WTC11 (cell line): Measurements from ENCODE around the gene VANGL2. TPM values are rescaled to one million over a fixed set of nuclear protein-coding genes. Genes with fewer than 3 reads are reported as not detected.
A peak's percentile ranks its signal among the peaks of the same experiment; 100 is the strongest.

Source experiments
- ATAC-seq: fragments of 200-7000 bp; cut with Tn5 transposase; 2 replicates; pipeline ENCODE4 v1.10.0; 2021; ENCODE audit warnings: mild to moderate bottlenecking, moderate library complexity
- CTCF ChIA-PET: fragments of 300-600 bp; sonication (Branson Sonifier 250); formaldehyde crosslinking; loops from one replicate; lab custom pipeline; 2021; ENCODE audit warnings: antibody characterized with exemption; lab: Charles Lee
- POLR2A ChIA-PET: fragments of 350-600 bp; sonication (Branson Sonifier 250); formaldehyde crosslinking; loops from one replicate; lab custom pipeline; 2021; ENCODE audit warnings: antibody characterized with exemption; lab: Charles Lee
- DNase-seq: peaks from one replicate; pipeline ENCODE4 v3.0.0; 2021; ENCODE audit warnings: low spot score
- H3K27ac Mint-ChIP-seq: 2 replicates; pipeline ENCODE4 v1.8.0; 2021; ENCODE audit warnings: mixed read lengths
- H3K27me3 Mint-ChIP-seq: 2 replicates; pipeline ENCODE4 v1.8.0; 2021; ENCODE audit warnings: low read depth, mild to moderate bottlenecking, moderate library complexity, mixed read lengths
- H3K36me3 Mint-ChIP-seq: 2 replicates; pipeline ENCODE4 v1.8.0; 2021; ENCODE audit warnings: mixed read lengths
- H3K4me1 Mint-ChIP-seq: 2 replicates; pipeline ENCODE4 v1.8.0; 2022; ENCODE audit warnings: mixed read lengths
- H3K4me3 Mint-ChIP-seq: 2 replicates; pipeline ENCODE4 v1.8.0; 2021; ENCODE audit warnings: mild to moderate bottlenecking, moderate library complexity, mixed read lengths
- H3K9me3 Mint-ChIP-seq: 2 replicates; pipeline ENCODE4 v1.8.0; 2021; ENCODE audit warnings: mixed read lengths
- ATF6 ChIP-seq: sonication (generic); formaldehyde crosslinking; IDR thresholded peaks from 2 replicates; pipeline ENCODE4 v1.8.1; 2023; ENCODE audit warnings: mild to moderate bottlenecking, missing genetic modification reagents
- CREB1 ChIP-seq: sonication (generic); formaldehyde crosslinking; IDR thresholded peaks from 2 replicates; pipeline ENCODE4 v1.8.0; 2023; ENCODE audit warnings: mild to moderate bottlenecking, missing genetic modification reagents
- ETV6 ChIP-seq: sonication (generic); formaldehyde crosslinking; IDR thresholded peaks from 2 replicates; pipeline ENCODE4 v1.8.1; 2022; ENCODE audit warnings: mild to moderate bottlenecking, missing genetic modification reagents
- FOXK1 ChIP-seq: sonication (generic); formaldehyde crosslinking; IDR thresholded peaks from 2 replicates; pipeline ENCODE4 v1.8.0; 2022; ENCODE audit warnings: mild to moderate bottlenecking, moderate library complexity, missing genetic modification reagents
- FOXP1 ChIP-seq: sonication (generic); formaldehyde crosslinking; IDR thresholded peaks from 2 replicates; pipeline ENCODE4 v1.8.0; 2022; ENCODE audit warnings: missing genetic modification reagents, mild to moderate bottlenecking, moderate library complexity, borderline replicate concordance
- HMGXB4 ChIP-seq: sonication (generic); formaldehyde crosslinking; IDR thresholded peaks from 2 replicates; pipeline ENCODE4 v1.8.1; 2023; ENCODE audit warnings: mild to moderate bottlenecking, moderate library complexity, missing genetic modification reagents
- IRF1 ChIP-seq: sonication (generic); formaldehyde crosslinking; IDR thresholded peaks from 2 replicates; pipeline ENCODE4 v1.8.0; 2023; ENCODE audit warnings: missing genetic modification reagents
- NR3C1 ChIP-seq: sonication (generic); formaldehyde crosslinking; conservative IDR thresholded peaks from 2 replicates; pipeline ENCODE4 v1.8.1; 2023; ENCODE audit warnings: low read depth, mild to moderate bottlenecking, missing genetic modification reagents
- RORB ChIP-seq: fragments of 250-450 bp; sonication (Bioruptor Pico); IDR thresholded peaks from 2 replicates; pipeline ENCODE4 v1.9.0; 2021; ENCODE audit warnings: mild to moderate bottlenecking
- SMAD3 ChIP-seq: sonication (generic); formaldehyde crosslinking; IDR thresholded peaks from 2 replicates; pipeline ENCODE4 v1.8.0; 2022; ENCODE audit warnings: missing genetic modification reagents, mild to moderate bottlenecking, borderline replicate concordance
- ZNF232 ChIP-seq: sonication (generic); formaldehyde crosslinking; IDR thresholded peaks from 2 replicates; pipeline ENCODE4 v1.8.0; 2022; ENCODE audit warnings: mild to moderate bottlenecking, missing genetic modification reagents
- ZNF263 ChIP-seq: sonication (generic); formaldehyde crosslinking; IDR thresholded peaks from 2 replicates; pipeline ENCODE4 v1.8.1; 2022; ENCODE audit warnings: low read depth, mild to moderate bottlenecking, moderate library complexity, missing genetic modification reagents
- ZNF281 ChIP-seq: sonication (generic); formaldehyde crosslinking; IDR thresholded peaks from 2 replicates; pipeline ENCODE4 v1.8.0; 2023; ENCODE audit warnings: mild to moderate bottlenecking, missing genetic modification reagents
- total RNA-seq: library from RNA; stranded (reverse); gene quantifications from 3 replicates; pipeline ENCODE4 v1.2.3, GENCODE V29; 2021
- TF ChIP-seq, protein P1 (sequence below): fragments of 250-450 bp; sonication (Bioruptor Pico); IDR thresholded peaks from 2 replicates; pipeline ENCODE4 v1.9.0; 2021; ENCODE audit warnings: moderate library complexity, mild to moderate bottlenecking, inconsistent platforms, borderline replicate concordance
- TF ChIP-seq, protein P2 (sequence below): fragments of 200-600 bp; IDR thresholded peaks from 2 replicates; pipeline ENCODE4 v1.8.0; 2022; ENCODE audit warnings: antibody characterized with exemption
- TF ChIP-seq, protein P3 (sequence below): sonication (generic); formaldehyde crosslinking; IDR thresholded peaks from 2 replicates; pipeline ENCODE4 v1.8.1; 2023; ENCODE audit warnings: mild to moderate bottlenecking, missing genetic modification reagents
- TF ChIP-seq, protein P4 (sequence below): sonication (generic); formaldehyde crosslinking; IDR thresholded peaks from 2 replicates; pipeline ENCODE4 v1.8.0; 2023; ENCODE audit warnings: missing genetic modification reagents, mild to moderate bottlenecking, borderline replicate concordance

The VANGL2 gene
- total RNA-seq, 1 experiment from 2014 or later, result 68.0 TPM

DNA sequence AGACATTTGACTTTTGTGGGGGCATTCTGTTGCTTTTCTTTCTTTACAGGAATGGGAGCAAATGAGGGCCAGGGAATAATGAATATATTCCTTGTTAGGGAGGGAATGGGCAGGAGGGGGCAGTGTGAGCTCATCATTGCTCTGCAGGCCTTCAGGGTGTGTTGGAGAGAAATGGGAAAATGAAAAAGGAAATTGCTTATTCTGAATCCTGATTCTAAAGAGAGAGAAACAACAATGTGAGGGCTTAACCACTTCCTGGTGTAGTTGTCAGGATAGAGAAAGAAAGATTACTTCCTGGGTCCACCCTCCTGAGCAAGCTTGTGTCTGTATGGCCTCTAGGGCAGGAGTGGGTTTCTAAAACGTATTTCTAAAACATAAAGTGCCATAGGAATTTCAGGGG, 28.3 kb downstream of the VANGL2 start:
- DNase-seq (peak; percentile 46), ATAC-seq (peak; percentile 75)
- no peak for TF ChIP-seq SMAD3 (CRISPR knock-in tag)
- TF ChIP-seq ETV6 (CRISPR knock-in tag), result no peak
- TF ChIP-seq HMGXB4 (CRISPR knock-in tag), result no peak
- TF ChIP-seq ZNF263 (CRISPR knock-in tag), result no peak
- TF ChIP-seq, protein P1, sequence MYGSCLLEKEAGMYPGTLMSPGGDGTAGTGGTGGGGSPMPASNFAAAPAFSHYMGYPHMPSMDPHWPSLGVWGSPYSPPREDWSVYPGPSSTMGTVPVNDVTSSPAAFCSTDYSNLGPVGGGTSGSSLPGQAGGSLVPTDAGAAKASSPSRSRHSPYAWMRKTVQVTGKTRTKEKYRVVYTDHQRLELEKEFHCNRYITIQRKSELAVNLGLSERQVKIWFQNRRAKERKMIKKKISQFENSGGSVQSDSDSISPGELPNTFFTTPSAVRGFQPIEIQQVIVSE (CRISPR knock-in tag), result no peak
- TF ChIP-seq, protein P2, sequence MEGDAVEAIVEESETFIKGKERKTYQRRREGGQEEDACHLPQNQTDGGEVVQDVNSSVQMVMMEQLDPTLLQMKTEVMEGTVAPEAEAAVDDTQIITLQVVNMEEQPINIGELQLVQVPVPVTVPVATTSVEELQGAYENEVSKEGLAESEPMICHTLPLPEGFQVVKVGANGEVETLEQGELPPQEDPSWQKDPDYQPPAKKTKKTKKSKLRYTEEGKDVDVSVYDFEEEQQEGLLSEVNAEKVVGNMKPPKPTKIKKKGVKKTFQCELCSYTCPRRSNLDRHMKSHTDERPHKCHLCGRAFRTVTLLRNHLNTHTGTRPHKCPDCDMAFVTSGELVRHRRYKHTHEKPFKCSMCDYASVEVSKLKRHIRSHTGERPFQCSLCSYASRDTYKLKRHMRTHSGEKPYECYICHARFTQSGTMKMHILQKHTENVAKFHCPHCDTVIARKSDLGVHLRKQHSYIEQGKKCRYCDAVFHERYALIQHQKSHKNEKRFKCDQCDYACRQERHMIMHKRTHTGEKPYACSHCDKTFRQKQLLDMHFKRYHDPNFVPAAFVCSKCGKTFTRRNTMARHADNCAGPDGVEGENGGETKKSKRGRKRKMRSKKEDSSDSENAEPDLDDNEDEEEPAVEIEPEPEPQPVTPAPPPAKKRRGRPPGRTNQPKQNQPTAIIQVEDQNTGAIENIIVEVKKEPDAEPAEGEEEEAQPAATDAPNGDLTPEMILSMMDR, result peak; percentile 51; the same call in 1 of the 2 replicates
- Mint-ChIP-seq H3K36me3 (peaks cover 24% of the 10 kb centered on the region), H3K4me1 (peaks cover 10% of the 10 kb centered on the region), H3K4me3 (no peak overlapping the region), H3K27me3 (no peaks in the 10 kb centered on the region), H3K9me3 (no peaks in the 10 kb centered on the region), H3K27ac (no peak overlapping the region)
- ChIA-PET POLR2A (no interaction called here), CTCF (interaction anchor here (0.5 to 1.9 kb wide), 14 partner anchors 13 to 253 kb away, joined by 3 to 11 read pairs (median 4); no protein-coding TSS in a partner anchor)

DNA sequence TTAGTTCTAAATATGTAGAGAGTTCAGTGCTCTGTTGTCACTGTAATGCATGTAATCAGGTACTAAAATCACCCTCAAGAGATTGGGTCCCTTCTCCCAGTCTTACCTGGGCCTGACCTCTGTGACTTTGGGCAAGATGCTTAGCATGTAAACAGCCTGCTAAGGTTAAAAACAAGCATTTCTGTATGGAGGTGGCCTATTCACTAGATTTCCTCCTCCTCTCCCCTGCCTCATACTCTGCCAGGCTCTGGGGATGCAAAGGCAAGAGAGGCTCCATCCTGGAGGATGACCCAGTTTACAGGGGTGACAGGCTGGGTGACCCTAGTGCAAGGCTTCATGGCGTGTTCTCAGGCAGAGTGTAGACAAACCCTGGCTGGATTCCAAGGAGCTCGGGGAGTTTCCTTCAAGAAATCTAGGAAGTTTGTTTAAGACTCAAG, 28.8 kb downstream of the VANGL2 start:
- no peak overlapping the region for H3K27ac Mint-ChIP-seq
- H3K9me3 Mint-ChIP-seq, result no peaks in the 10 kb centered on the region
- H3K27me3 Mint-ChIP-seq, result no peaks in the 10 kb centered on the region
- peaks cover 22% of the 10 kb centered on the region for H3K36me3 Mint-ChIP-seq
- DNase-seq, result no peak
- CTCF ChIA-PET, result interaction anchor here (0.5 to 1.9 kb wide), 11 partner anchors 13 to 561 kb away, joined by 3 to 11 read pairs (median 4); no protein-coding TSS in a partner anchor
- POLR2A ChIA-PET, result no interaction called here
- peaks cover 10% of the 10 kb centered on the region for H3K4me1 Mint-ChIP-seq
- no peak overlapping the region for H3K4me3 Mint-ChIP-seq
- ATAC-seq, result no peak
- TF ChIP-seq ATF6 (CRISPR knock-in tag), result no peak
- TF ChIP-seq, protein P3, sequence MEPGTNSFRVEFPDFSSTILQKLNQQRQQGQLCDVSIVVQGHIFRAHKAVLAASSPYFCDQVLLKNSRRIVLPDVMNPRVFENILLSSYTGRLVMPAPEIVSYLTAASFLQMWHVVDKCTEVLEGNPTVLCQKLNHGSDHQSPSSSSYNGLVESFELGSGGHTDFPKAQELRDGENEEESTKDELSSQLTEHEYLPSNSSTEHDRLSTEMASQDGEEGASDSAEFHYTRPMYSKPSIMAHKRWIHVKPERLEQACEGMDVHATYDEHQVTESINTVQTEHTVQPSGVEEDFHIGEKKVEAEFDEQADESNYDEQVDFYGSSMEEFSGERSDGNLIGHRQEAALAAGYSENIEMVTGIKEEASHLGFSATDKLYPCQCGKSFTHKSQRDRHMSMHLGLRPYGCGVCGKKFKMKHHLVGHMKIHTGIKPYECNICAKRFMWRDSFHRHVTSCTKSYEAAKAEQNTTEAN (CRISPR knock-in tag), result no peak
- TF ChIP-seq CREB1 (CRISPR knock-in tag), result no peak
- TF ChIP-seq ZNF281 (CRISPR knock-in tag), result no peak
- TF ChIP-seq, protein P4, sequence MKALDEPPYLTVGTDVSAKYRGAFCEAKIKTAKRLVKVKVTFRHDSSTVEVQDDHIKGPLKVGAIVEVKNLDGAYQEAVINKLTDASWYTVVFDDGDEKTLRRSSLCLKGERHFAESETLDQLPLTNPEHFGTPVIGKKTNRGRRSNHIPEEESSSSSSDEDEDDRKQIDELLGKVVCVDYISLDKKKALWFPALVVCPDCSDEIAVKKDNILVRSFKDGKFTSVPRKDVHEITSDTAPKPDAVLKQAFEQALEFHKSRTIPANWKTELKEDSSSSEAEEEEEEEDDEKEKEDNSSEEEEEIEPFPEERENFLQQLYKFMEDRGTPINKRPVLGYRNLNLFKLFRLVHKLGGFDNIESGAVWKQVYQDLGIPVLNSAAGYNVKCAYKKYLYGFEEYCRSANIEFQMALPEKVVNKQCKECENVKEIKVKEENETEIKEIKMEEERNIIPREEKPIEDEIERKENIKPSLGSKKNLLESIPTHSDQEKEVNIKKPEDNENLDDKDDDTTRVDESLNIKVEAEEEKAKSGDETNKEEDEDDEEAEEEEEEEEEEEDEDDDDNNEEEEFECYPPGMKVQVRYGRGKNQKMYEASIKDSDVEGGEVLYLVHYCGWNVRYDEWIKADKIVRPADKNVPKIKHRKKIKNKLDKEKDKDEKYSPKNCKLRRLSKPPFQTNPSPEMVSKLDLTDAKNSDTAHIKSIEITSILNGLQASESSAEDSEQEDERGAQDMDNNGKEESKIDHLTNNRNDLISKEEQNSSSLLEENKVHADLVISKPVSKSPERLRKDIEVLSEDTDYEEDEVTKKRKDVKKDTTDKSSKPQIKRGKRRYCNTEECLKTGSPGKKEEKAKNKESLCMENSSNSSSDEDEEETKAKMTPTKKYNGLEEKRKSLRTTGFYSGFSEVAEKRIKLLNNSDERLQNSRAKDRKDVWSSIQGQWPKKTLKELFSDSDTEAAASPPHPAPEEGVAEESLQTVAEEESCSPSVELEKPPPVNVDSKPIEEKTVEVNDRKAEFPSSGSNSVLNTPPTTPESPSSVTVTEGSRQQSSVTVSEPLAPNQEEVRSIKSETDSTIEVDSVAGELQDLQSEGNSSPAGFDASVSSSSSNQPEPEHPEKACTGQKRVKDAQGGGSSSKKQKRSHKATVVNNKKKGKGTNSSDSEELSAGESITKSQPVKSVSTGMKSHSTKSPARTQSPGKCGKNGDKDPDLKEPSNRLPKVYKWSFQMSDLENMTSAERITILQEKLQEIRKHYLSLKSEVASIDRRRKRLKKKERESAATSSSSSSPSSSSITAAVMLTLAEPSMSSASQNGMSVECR (CRISPR knock-in tag), result no peak
- no peak for TF ChIP-seq NR3C1 (CRISPR knock-in tag)
- no peak for TF ChIP-seq FOXK1 (CRISPR knock-in tag)
- TF ChIP-seq SMAD3 (CRISPR knock-in tag), result no peak
- TF ChIP-seq FOXP1 (CRISPR knock-in tag), result no peak
- no peak for TF ChIP-seq ZNF232 (CRISPR knock-in tag)
- no peak for TF ChIP-seq RORB (CRISPR knock-in tag)
- TF ChIP-seq IRF1 (CRISPR knock-in tag), result no peak
